ENCODE measurements around the gene NDUFS8. TPM values are rescaled to one million over a fixed set of nuclear protein-coding genes. Genes with fewer than 3 reads are reported as not detected.
A peak's percentile ranks its signal among the peaks of the same experiment; 100 is the strongest.

Gene NDUFS8
- total and polyA plus RNA-seq, 12 donors: 330 to 774 (median 430) TPM

GRCh38 chr11:68051191-68052136, 21.0 kb downstream of the NDUFS8 start:
- TF ChIP-seq CTCF (IDR thresholded peaks at IDR 0.05): no peak
- H3K4me1 ChIP-seq: peaks cover 0 to 6% (median 0%) of the 10 kb centered on the region in 9 donors
- DNase-seq (no peak), ATAC-seq (peak in 4 of 8 donors; percentile 12 to 39 (median 17))
- no peak overlapping the region for H3K27ac ChIP-seq
- no peak overlapping the region for H3K4me3 ChIP-seq
- H3K36me3 ChIP-seq: peaks cover 0 to 75% (median 7%) of the 10 kb centered on the region in 9 donors
- 78 to 81% methylated on average over 14 of the region's 14 CpGs for WGBS, 2 donors
- H3K9me3 ChIP-seq: no peaks in the 10 kb centered on the region
- intact Hi-C loops (cut with DNase I): no loop called here
- H3K27me3 ChIP-seq: no peaks in the 10 kb centered on the region

GRCh38 chr11:68052137-68052873, 21.8 kb downstream of the NDUFS8 start:
- H3K27me3 ChIP-seq: no peaks in the 10 kb centered on the region
- WGBS, 2 donors: 90 to 92% methylated on average over 15 of the region's 15 CpGs
- H3K9me3 ChIP-seq: no peaks in the 10 kb centered on the region
- TF ChIP-seq CTCF (IDR thresholded peaks at IDR 0.05): no peak
- no peak overlapping the region for H3K4me3 ChIP-seq
- H3K27ac ChIP-seq: no peak overlapping the region
- intact Hi-C loops (cut with DNase I): no loop called here
- H3K36me3 ChIP-seq: peaks cover 0 to 70% (median 7%) of the 10 kb centered on the region in 9 donors
- no peak for ATAC-seq
- no peak for DNase-seq
- peaks cover 0 to 6% (median 0%) of the 10 kb centered on the region in 9 donors for H3K4me1 ChIP-seq

- H3K27ac ChIP-seq: no peak overlapping the region
- ATAC-seq (peak in 6 of 8 donors; percentile 11 to 37 (median 25)), DNase-seq (no peak)
- intact Hi-C loops (cut with DNase I): no loop called here
- WGBS, 2 donors: 69 to 72% methylated on average over 9 of the region's 9 CpGs
- peaks cover 0 to 6% (median 0%) of the 10 kb centered on the region in 9 donors for H3K4me1 ChIP-seq
- H3K9me3 ChIP-seq: no peaks in the 10 kb centered on the region
- no peak overlapping the region for H3K4me3 ChIP-seq
- TF ChIP-seq CTCF (IDR thresholded peaks at IDR 0.05): no peak
- H3K36me3 ChIP-seq: peaks cover 0 to 66% (median 7%) of the 10 kb centered on the region in 9 donors
- H3K27me3 ChIP-seq: no peaks in the 10 kb centered on the region
These were observed 22.6 kb downstream of the NDUFS8 start for GRCh38 chr11:68053117-68053516.

All from heart right ventricle (tissue), 16 donors.